ENCODE measurements around the gene PHACTR1. TPM values are rescaled to one million over a fixed set of nuclear protein-coding genes. Genes with fewer than 3 reads are reported as not detected.

PHACTR1 gene
- total RNA-seq, 1 experiment from 2014 or later, result 11.0 TPM

GRCh38 chr6:13189710-13190109 lies 473.1 kb downstream of the PHACTR1 start:
- DNase-seq (ENCODE audit: low read depth), result no peak

GRCh38 chr6:13190376-13190775 lies 473.8 kb downstream of the PHACTR1 start:
- DNase-seq (ENCODE audit: low read depth), result peak; percentile 66

- no peak for DNase-seq (ENCODE audit: low read depth)
These were observed 474.9 kb downstream of the PHACTR1 start for GRCh38 chr6:13191461-13191860.

- peak; percentile 62 for DNase-seq (ENCODE audit: low read depth)
These were observed 478.3 kb downstream of the PHACTR1 start for GRCh38 chr6:13194852-13195251.

- DNase-seq (ENCODE audit: low read depth), result no peak
These were observed 479.2 kb downstream of the PHACTR1 start for GRCh38 chr6:13195803-13196202.

- DNase-seq (ENCODE audit: low read depth), result no peak
These were observed 481.6 kb downstream of the PHACTR1 start for GRCh38 chr6:13198168-13198567.

- no peak for DNase-seq (ENCODE audit: low read depth)
These were observed 484.8 kb downstream of the PHACTR1 start for GRCh38 chr6:13201336-13201735.

GRCh38 chr6:13203145-13203544 lies 486.6 kb downstream of the PHACTR1 start:
- no peak for DNase-seq (ENCODE audit: low read depth)

- DNase-seq (ENCODE audit: low read depth), result no peak
These were observed 488.5 kb downstream of the PHACTR1 start for GRCh38 chr6:13205106-13205505.

- no peak for DNase-seq (ENCODE audit: low read depth)
These were observed 495.5 kb downstream of the PHACTR1 start for GRCh38 chr6:13212096-13212495.

- DNase-seq (ENCODE audit: low read depth), result no peak
These were observed 496.0 kb downstream of the PHACTR1 start for GRCh38 chr6:13212538-13212937.

GRCh38 chr6:13215390-13215789 lies 498.8 kb downstream of the PHACTR1 start:
- DNase-seq (ENCODE audit: low read depth), result no peak

- DNase-seq (ENCODE audit: low read depth), result no peak
These were observed 499.9 kb downstream of the PHACTR1 start for GRCh38 chr6:13216236-13217014.

- DNase-seq (ENCODE audit: low read depth), result peak; percentile 36
These were observed 500.8 kb downstream of the PHACTR1 start for GRCh38 chr6:13217206-13217905.

GRCh38 chr6:13220266-13220665 lies 503.7 kb downstream of the PHACTR1 start:
- DNase-seq (ENCODE audit: low read depth), result no peak

GRCh38 chr6:13222048-13222447 lies 505.5 kb downstream of the PHACTR1 start:
- DNase-seq (ENCODE audit: low read depth), result no peak

- no peak for DNase-seq (ENCODE audit: low read depth)
These were observed 509.5 kb downstream of the PHACTR1 start for GRCh38 chr6:13226071-13226470.

GRCh38 chr6:13228264-13229204 lies 512.0 kb downstream of the PHACTR1 start:
- DNase-seq (ENCODE audit: low read depth), result no peak

- peak; percentile 20 for DNase-seq (ENCODE audit: low read depth)
These were observed 512.9 kb downstream of the PHACTR1 start for GRCh38 chr6:13229205-13230085.

GRCh38 chr6:13233106-13233505 lies 516.5 kb downstream of the PHACTR1 start:
- DNase-seq (ENCODE audit: low read depth), result no peak

- DNase-seq (ENCODE audit: low read depth), result no peak
These were observed 517.6 kb downstream of the PHACTR1 start for GRCh38 chr6:13234130-13234529.

All from LHCN-M2 (cell line).